ENCODE results near the gene TOR1A.
A peak's percentile ranks its signal among the peaks of the same experiment; 100 is the strongest.

The TOR1A gene

GRCh38 chr9:129769669-129770068, 54.3 kb downstream of the TOR1A start:
- no peak overlapping the region for H3K4me3 ChIP-seq (replicated peaks in 1 of 2; ENCODE audit: low read depth in 2 of 2, low read length in 2 of 2)
- DNase-seq (ENCODE audit: low read depth in 2 of 2): no peak
- TF ChIP-seq, protein P1, sequence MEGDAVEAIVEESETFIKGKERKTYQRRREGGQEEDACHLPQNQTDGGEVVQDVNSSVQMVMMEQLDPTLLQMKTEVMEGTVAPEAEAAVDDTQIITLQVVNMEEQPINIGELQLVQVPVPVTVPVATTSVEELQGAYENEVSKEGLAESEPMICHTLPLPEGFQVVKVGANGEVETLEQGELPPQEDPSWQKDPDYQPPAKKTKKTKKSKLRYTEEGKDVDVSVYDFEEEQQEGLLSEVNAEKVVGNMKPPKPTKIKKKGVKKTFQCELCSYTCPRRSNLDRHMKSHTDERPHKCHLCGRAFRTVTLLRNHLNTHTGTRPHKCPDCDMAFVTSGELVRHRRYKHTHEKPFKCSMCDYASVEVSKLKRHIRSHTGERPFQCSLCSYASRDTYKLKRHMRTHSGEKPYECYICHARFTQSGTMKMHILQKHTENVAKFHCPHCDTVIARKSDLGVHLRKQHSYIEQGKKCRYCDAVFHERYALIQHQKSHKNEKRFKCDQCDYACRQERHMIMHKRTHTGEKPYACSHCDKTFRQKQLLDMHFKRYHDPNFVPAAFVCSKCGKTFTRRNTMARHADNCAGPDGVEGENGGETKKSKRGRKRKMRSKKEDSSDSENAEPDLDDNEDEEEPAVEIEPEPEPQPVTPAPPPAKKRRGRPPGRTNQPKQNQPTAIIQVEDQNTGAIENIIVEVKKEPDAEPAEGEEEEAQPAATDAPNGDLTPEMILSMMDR (IDR thresholded peaks at IDR 0.05; ENCODE audit: low read depth, low read length): no peak

DNA sequence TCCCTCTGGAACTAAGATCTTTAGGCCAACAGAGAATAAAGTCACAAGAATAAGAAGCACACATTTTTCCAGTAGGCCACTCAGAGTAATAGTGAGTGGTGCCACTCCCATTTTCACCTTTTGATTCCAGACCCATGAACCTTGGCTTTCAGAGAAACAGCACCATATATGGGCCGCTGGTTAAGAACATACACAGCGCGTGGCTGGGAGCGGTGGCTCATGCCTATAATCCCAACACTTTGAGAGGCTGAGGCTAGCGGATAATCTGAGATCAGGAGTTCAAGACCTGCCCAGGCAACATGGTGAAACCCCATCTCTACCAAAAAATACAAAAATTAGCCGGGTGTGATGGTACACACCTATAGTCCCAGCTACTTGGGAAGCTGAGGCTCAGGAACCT, 55.5 kb downstream of the TOR1A start:
- no peak overlapping the region for H3K4me3 ChIP-seq (replicated peaks in 1 of 2; ENCODE audit: low read depth in 2 of 2, low read length in 2 of 2)
- DNase-seq (ENCODE audit: low read depth in 2 of 2): no peak
- TF ChIP-seq, protein P1 (IDR thresholded peaks at IDR 0.05; ENCODE audit: low read depth, low read length): no peak

DNA sequence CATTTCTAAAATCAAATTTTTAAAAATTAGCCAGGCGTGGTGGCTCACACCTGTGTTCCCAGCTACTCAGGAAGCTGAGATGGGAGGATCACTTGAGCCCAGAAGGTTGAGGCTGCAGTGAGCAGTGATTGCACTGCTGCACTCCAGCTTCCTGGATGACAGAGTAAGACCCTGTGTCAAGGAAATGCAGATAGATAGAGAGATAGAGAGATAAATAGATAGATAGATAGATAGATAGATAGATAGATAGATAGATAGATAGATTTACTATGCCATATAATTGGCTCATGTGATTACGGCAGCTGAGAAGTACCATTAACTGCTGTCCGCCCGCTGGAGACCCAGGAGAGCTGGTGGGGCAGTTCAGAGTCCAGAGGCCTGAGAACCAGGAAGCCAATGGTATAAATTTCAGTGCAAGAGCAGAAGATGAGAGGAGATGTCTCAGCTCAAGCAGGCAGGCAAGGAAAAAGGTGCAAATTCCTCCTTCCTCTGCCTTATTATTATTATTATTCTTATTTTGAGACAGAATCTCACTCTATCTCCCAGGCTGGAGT, 58.1 kb downstream of the TOR1A start:
- DNase-seq (ENCODE audit: low read depth in 2 of 2): no peak
- TF ChIP-seq, protein P1 (IDR thresholded peaks at IDR 0.05; ENCODE audit: low read depth, low read length): no peak
- H3K4me3 ChIP-seq (replicated peaks in 1 of 2; ENCODE audit: low read depth in 2 of 2, low read length in 2 of 2): no peak overlapping the region

GRCh38 chr9:129762985-129763926, 60.7 kb downstream of the TOR1A start:
- TF ChIP-seq, protein P1 (IDR thresholded peaks at IDR 0.05; ENCODE audit: low read depth, low read length): no peak
- DNase-seq (ENCODE audit: low read depth in 2 of 2): peak; percentile 82 to 92
- no peak overlapping the region for H3K4me3 ChIP-seq (replicated peaks in 1 of 2; ENCODE audit: low read depth in 2 of 2, low read length in 2 of 2)

Data from cardiac fibroblast (primary cell).